Fibroblast of villous mesenchyme (primary cell): ENCODE data around the gene SGK1. TPM values are rescaled to one million over a fixed set of nuclear protein-coding genes. Genes with fewer than 3 reads are reported as not detected.
"Not testable (repeated sequence)": the region's sequence is repeated elsewhere in the genome, so short reads cannot be mapped to it uniquely, and the experiment has no call there.

ENCODE experiments used
- DNase-seq: peaks from one replicate; pipeline ENCODE4 v3.0.0-alpha.2; 2010; ENCODE audit warnings: low read depth
- H3K4me3 ChIP-seq: 2 replicates; pipeline ENCODE4 v1.5.1; 2011; ENCODE audit warnings: low read depth, mild to moderate bottlenecking, low read length
- total RNA-seq: library from RNA; depleted of rRNA; stranded (reverse); fragments of >200 nt; gene quantifications from 2 replicates; pipeline ENCODE4 v1.2.3, GENCODE V29; 2012
- TF ChIP-seq, protein P1 (sequence below): IDR thresholded peaks from 2 replicates; pipeline ENCODE4 v1.5.1; 2012; ENCODE audit warnings: low read depth, mild to moderate bottlenecking, low read length; ENCODE audit not compliant: insufficient read depth

The SGK1 gene
- total RNA-seq, 1 donor = 244 TPM

GRCh38 chr6:134193536-134194498 is 124.1 kb downstream of the SGK1 start:
- TF ChIP-seq, protein P1, sequence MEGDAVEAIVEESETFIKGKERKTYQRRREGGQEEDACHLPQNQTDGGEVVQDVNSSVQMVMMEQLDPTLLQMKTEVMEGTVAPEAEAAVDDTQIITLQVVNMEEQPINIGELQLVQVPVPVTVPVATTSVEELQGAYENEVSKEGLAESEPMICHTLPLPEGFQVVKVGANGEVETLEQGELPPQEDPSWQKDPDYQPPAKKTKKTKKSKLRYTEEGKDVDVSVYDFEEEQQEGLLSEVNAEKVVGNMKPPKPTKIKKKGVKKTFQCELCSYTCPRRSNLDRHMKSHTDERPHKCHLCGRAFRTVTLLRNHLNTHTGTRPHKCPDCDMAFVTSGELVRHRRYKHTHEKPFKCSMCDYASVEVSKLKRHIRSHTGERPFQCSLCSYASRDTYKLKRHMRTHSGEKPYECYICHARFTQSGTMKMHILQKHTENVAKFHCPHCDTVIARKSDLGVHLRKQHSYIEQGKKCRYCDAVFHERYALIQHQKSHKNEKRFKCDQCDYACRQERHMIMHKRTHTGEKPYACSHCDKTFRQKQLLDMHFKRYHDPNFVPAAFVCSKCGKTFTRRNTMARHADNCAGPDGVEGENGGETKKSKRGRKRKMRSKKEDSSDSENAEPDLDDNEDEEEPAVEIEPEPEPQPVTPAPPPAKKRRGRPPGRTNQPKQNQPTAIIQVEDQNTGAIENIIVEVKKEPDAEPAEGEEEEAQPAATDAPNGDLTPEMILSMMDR = no peak
- no peak for DNase-seq
- H3K4me3 ChIP-seq = no peak overlapping the region

DNA sequence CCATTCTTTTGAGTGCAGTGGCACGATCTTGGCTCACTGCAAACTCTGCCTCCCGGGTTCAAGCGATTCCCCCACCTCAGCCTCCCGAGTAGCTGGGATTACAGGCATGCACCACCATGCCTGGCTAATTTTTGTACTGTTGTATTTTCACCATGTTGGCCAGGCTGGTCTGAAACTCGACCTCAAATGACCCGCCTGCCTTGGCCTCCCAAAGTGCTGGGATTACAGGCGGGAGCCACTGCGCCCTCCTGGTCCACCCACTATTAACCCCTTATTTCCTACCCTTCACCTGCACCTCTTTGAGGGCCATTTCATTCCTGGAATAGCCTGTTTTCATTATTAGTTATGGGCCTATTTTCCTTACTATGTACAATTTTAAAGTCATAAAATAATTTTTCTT is 125.3 kb downstream of the SGK1 start:
- DNase-seq, H3K4me3 ChIP-seq: not testable (repeated sequence)

- no peak for DNase-seq
- no peak overlapping the region for H3K4me3 ChIP-seq
- TF ChIP-seq, protein P1 = no peak
Measured at GRCh38 chr6:134190883-134191282, 127.0 kb downstream of the SGK1 start.

- DNase-seq = no peak
- H3K4me3 ChIP-seq = no peak overlapping the region
Measured at GRCh38 chr6:134187751-134188150, 130.2 kb downstream of the SGK1 start.

DNA sequence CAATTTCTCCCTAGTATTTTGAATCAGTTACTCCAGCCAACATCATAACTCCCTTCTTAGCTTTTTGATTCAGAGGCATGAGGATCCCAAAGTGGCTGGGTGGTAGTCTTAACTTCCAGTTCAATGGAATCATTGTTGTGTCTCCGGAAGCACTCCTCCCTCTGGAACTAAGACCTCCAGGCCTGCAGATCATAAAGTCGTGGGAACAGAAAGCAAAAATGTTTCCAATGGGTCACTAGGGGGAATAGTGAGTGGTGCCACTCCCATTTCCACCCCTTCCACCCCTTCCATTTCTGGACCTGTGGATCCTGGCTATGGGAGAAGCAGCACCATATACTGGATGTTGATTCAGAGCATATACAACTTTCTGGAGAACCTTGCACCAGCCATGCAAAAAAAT is 130.8 kb downstream of the SGK1 start:
- no peak for DNase-seq
- H3K4me3 ChIP-seq = no peak overlapping the region
- TF ChIP-seq, protein P1 = no peak

More at GRCh38 chr6:134187751-134188150, 130.2 kb downstream of the SGK1 start:
- TF ChIP-seq, protein P1 = no peak

- TF ChIP-seq, protein P1 = no peak
- no peak overlapping the region for H3K4me3 ChIP-seq
- no peak for DNase-seq
Measured at GRCh38 chr6:134186355-134186754, 131.6 kb downstream of the SGK1 start.

DNA sequence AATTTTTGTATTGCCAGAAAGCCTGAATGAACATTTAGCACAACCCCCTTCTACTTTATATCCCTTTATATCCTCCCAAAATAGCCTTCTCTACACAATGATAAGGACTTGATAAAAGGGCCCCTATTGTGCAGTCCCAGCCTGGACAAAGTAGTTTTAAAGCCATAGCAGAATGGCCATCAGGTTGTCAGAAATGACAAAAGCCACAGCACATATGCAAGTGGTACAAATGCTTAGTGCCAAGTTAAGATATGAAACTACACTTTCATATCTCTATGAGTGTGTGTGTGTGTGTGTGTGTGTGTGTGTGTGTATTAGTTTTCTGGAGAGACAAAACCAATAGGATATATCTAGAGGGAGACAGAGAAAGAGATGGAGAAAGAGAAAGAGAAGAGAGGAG is 132.6 kb downstream of the SGK1 start:
- no peak for DNase-seq
- no peak overlapping the region for H3K4me3 ChIP-seq
- TF ChIP-seq, protein P1 = no peak
